H1 (cell line): ENCODE data around the gene RNF168. TPM values are rescaled to one million over a fixed set of nuclear protein-coding genes. Genes with fewer than 3 reads are reported as not detected.
"Not testable (repeated sequence)": the region's sequence is repeated elsewhere in the genome, so short reads cannot be mapped to it uniquely, and the experiment has no call there.

Experiments
- CTCF ChIA-PET: fragments of 300-600 bp; sonication (Branson Sonifier 250); formaldehyde crosslinking; loops from one replicate; lab custom pipeline; 2021; ENCODE audit not compliant: partially characterized antibody; lab: Charles Lee
- POLR2A ChIA-PET: fragments of 300-600 bp; sonication (Branson Sonifier 250); formaldehyde crosslinking; loops from one replicate; lab custom pipeline; 2021; ENCODE audit warnings: inconsistent platforms; ENCODE audit not compliant: partially characterized antibody; lab: Charles Lee
- DNase-seq, 2 experiments: peaks; one replicate each; pipeline versions ENCODE4 v3.0.0 to v3.0.0-alpha.2; 2010 to 2022; ENCODE audit warnings: low spot score in 2 of 2, low read depth in 1 of 2, mixed read lengths in 1 of 2
- FAIRE-seq: peaks from 2 replicates; lab custom pipeline; 2011; peaks lifted over from hg19 to GRCh38; lab: Jason Lieb, UNC
- H2AFZ ChIP-seq: 2 replicates; pipeline ENCODE4 v1.8.1; 2012; ENCODE audit warnings: low read length, inconsistent platforms
- H2AK5ac ChIP-seq: 2 replicates; pipeline ENCODE4 v1.6.1; 2013; ENCODE audit warnings: low read depth, low read length
- H2BK120ac ChIP-seq: replicated peaks from 2 replicates; pipeline ENCODE3; 2013; ENCODE audit warnings: low read depth, low read length, inconsistent platforms
- H2BK12ac ChIP-seq: 2 replicates; pipeline ENCODE4 v1.6.1; 2013; ENCODE audit warnings: low read depth, low read length
- H2BK15ac ChIP-seq: 2 replicates; pipeline ENCODE4 v1.6.1; 2013; ENCODE audit warnings: low read length
- H2BK20ac ChIP-seq: 2 replicates; pipeline ENCODE4 v1.6.1; 2013; ENCODE audit warnings: low read length
- H2BK5ac ChIP-seq: 2 replicates; pipeline ENCODE4 v1.6.1; 2013; ENCODE audit warnings: low read depth, low read length
- H3K14ac ChIP-seq: 2 replicates; pipeline ENCODE4 v1.6.1; 2013; ENCODE audit warnings: inconsistent platforms; ENCODE audit not compliant: insufficient read length
- H3K18ac ChIP-seq: 2 replicates; pipeline ENCODE4 v1.6.1; 2013; ENCODE audit warnings: low read length; ENCODE audit errors: extremely low read depth
- H3K23ac ChIP-seq: 2 replicates; pipeline ENCODE4 v1.6.1; 2013; ENCODE audit warnings: inconsistent platforms; ENCODE audit not compliant: insufficient read length
- H3K23me2 ChIP-seq: 2 replicates; pipeline ENCODE4 v1.6.1; 2013; ENCODE audit warnings: low read depth, low read length
- H3K27ac ChIP-seq: 2 replicates; pipeline ENCODE4 v1.6.1; 2011; ENCODE audit warnings: low read depth, low read length, inconsistent platforms
- H3K27me3 ChIP-seq, 4 experiments: replicated peaks in 1 of 4; 1 replicate in 1 of 4; 2 replicates in 3 of 4; pipeline versions ENCODE4 v1.6.1 to v1.8.1; 2011 to 2013; ENCODE audit warnings: low read length in 3 of 4, mild to moderate bottlenecking in 3 of 4, inconsistent platforms in 2 of 4, mixed read lengths in 2 of 4, moderate library complexity in 1 of 4; ENCODE audit not compliant: control insufficient read depth in 3 of 4, insufficient read depth in 3 of 4; ENCODE audit errors: extremely low read depth in 1 of 4
- H3K36me3 ChIP-seq, 4 experiments: 2 replicates each; pipeline versions ENCODE4 v1.6.1 to v1.8.1; 2011 to 2013; ENCODE audit warnings: mild to moderate bottlenecking in 4 of 4, low read length in 3 of 4, moderate library complexity in 2 of 4, control low read depth in 1 of 4, inconsistent platforms in 1 of 4; ENCODE audit not compliant: insufficient read depth in 4 of 4, control insufficient read depth in 2 of 4
- H3K4ac ChIP-seq: replicated peaks from 2 replicates; pipeline ENCODE3; 2013; ENCODE audit warnings: low read length, low read depth, mixed read lengths, inconsistent platforms; ENCODE audit not compliant: insufficient read length
- H3K4me1 ChIP-seq, 4 experiments: replicated peaks in 1 of 4; 1 replicate in 1 of 4; 2 replicates in 3 of 4; pipeline versions ENCODE4 v1.6.1 to v1.8.1; 2011 to 2013; ENCODE audit warnings: low read length in 3 of 4, inconsistent platforms in 2 of 4, mixed read lengths in 1 of 4; ENCODE audit not compliant: insufficient read depth in 4 of 4, control insufficient read depth in 3 of 4
- H3K4me2 ChIP-seq, 2 experiments: 2 replicates each; pipeline versions ENCODE4 v1.6.1 to v1.8.1; 2011 to 2013; ENCODE audit warnings: low read depth in 2 of 2, low read length in 2 of 2, control low read depth in 1 of 2, inconsistent platforms in 1 of 2, mild to moderate bottlenecking in 1 of 2; ENCODE audit not compliant: insufficient read depth in 1 of 2
- H3K4me3 ChIP-seq, 4 experiments: fragments of 200-600, 300-600 bp in 1 of 4; sonication (generic), shearing (Covaris generic), sonication (Bioruptor Twin) in 1 of 4; 2 replicates each; pipeline versions ENCODE4 v1.5.1 to v1.8.1; 2011 to 2016; ENCODE audit warnings: low read length in 4 of 4, low read depth in 3 of 4, control low read depth in 2 of 4, inconsistent platforms in 2 of 4, mild to moderate bottlenecking in 2 of 4, mixed read lengths in 1 of 4, moderate library complexity in 1 of 4; ENCODE audit not compliant: insufficient read depth in 2 of 4; ENCODE audit errors: extremely low read depth in 1 of 4
- H3K56ac ChIP-seq: replicated peaks from 2 replicates; pipeline ENCODE3; 2013; ENCODE audit warnings: low read depth, mild to moderate bottlenecking, mixed read lengths, low read length, inconsistent platforms; ENCODE audit not compliant: insufficient read length
- H3K79me1 ChIP-seq: 2 replicates; pipeline ENCODE4 v1.6.1; 2013; ENCODE audit warnings: low read depth, low read length, control low read depth
- H3K79me2 ChIP-seq, 2 experiments: 2 replicates each; pipeline versions ENCODE4 v1.6.1 to v1.8.1; 2012 to 2013; ENCODE audit warnings: low read length in 2 of 2, mild to moderate bottlenecking in 2 of 2, inconsistent platforms in 1 of 2; ENCODE audit not compliant: insufficient read depth in 2 of 2, control insufficient read depth in 1 of 2
- H3K9ac ChIP-seq, 4 experiments: replicated peaks in 1 of 4; 1 replicate in 1 of 4; 2 replicates in 3 of 4; pipeline versions ENCODE4 v1.6.1 to v1.8.1; 2011 to 2013; ENCODE audit warnings: low read depth in 3 of 4, low read length in 3 of 4, control low read depth in 2 of 4, mild to moderate bottlenecking in 2 of 4, moderate library complexity in 2 of 4, inconsistent platforms in 1 of 4; ENCODE audit errors: extremely low read depth in 1 of 4
- H3K9me3 ChIP-seq, 2 experiments: 2 replicates each; pipeline versions ENCODE4 v1.6.1 to v1.8.1; 2012 to 2013; ENCODE audit warnings: mild to moderate bottlenecking in 2 of 2, moderate library complexity in 2 of 2, control low read depth in 1 of 2, inconsistent platforms in 1 of 2, low read depth in 1 of 2, low read length in 1 of 2, mixed read lengths in 1 of 2; ENCODE audit not compliant: insufficient read depth in 2 of 2
- H4K20me1 ChIP-seq, 2 experiments: replicated peaks in 1 of 2; 2 replicates each; pipeline versions ENCODE3 to v1.8.1; 2011 to 2013; ENCODE audit warnings: inconsistent platforms in 2 of 2, low read length in 2 of 2, mild to moderate bottlenecking in 1 of 2; ENCODE audit not compliant: insufficient read depth in 2 of 2, control insufficient read depth in 1 of 2
- H4K5ac ChIP-seq: 2 replicates; pipeline ENCODE4 v1.6.1; 2013; ENCODE audit warnings: low read length, low read depth, mixed read lengths, inconsistent platforms; ENCODE audit not compliant: insufficient read length
- H4K8ac ChIP-seq: 2 replicates; pipeline ENCODE4 v1.8.0; 2013; ENCODE audit warnings: mild to moderate bottlenecking, moderate library complexity, low read length, inconsistent platforms; ENCODE audit not compliant: insufficient read depth; ENCODE audit errors: extremely low read depth
- H4K91ac ChIP-seq: replicated peaks from 2 replicates; pipeline ENCODE3; 2013; ENCODE audit warnings: low read length, mixed read lengths, inconsistent platforms; ENCODE audit not compliant: insufficient read length
- BRCA1 ChIP-seq: IDR thresholded peaks from 2 replicates; pipeline ENCODE4 v1.6.1; 2012; ENCODE audit warnings: low read depth, low read length, improper control_type of control experiment
- CBX8 ChIP-seq: fragments of 300-800, 300-1000 bp; sonication (generic); IDR thresholded peaks from 2 replicates; pipeline ENCODE4 v1.7.1; 2016; ENCODE audit warnings: low read depth, low read length, borderline replicate concordance
- JUND ChIP-seq: IDR thresholded peaks from 2 replicates; pipeline ENCODE4 v1.6.1; 2011; ENCODE audit warnings: mild to moderate bottlenecking, improper control_type of control experiment, low read length
- NANOG ChIP-seq: IDR thresholded peaks from 2 replicates; pipeline ENCODE4 v1.6.1; 2011; ENCODE audit warnings: low read length, low read depth, mild to moderate bottlenecking, inconsistent platforms; ENCODE audit not compliant: insufficient read depth, poor library complexity, severe bottlenecking
- PHF8 ChIP-seq: fragments of 200-600 bp; sonication (generic); conservative IDR thresholded peaks from 2 replicates; pipeline ENCODE4 v1.7.1; 2012; ENCODE audit warnings: low read depth, mild to moderate bottlenecking, inconsistent platforms, low read length, moderate library complexity
- SP1 ChIP-seq: IDR thresholded peaks from 2 replicates; pipeline ENCODE4 v1.6.1; 2011; ENCODE audit warnings: low read depth, low read length
- SP2 ChIP-seq: IDR thresholded peaks from 2 replicates; pipeline ENCODE4 v1.6.1; 2012; ENCODE audit warnings: mild to moderate bottlenecking, low read length, inconsistent platforms
- SP4 ChIP-seq: IDR thresholded peaks from 2 replicates; pipeline ENCODE4 v1.6.1; 2012; ENCODE audit warnings: low read length, inconsistent platforms
- WGBS, 2 experiments: shearing (Covaris generic) in 1 of 2; methylation state at CpG; one replicate each; pipeline versions ENCODE4 v1.1.6 to v1.1.7; 2013 to 2015; ENCODE audit warnings: low lambda C conversion rate in 2 of 2, mixed read lengths in 2 of 2, inconsistent platforms in 1 of 2, low coverage in 1 of 2, missing lambda C conversion rate in 1 of 2; ENCODE audit not compliant: insufficient replicate concordance in 2 of 2, insufficient coverage in 1 of 2, insufficient read length in 1 of 2; ENCODE audit errors: extremely low coverage in 1 of 2, missing lambda C conversion rate in 1 of 2; 5-methylcytosine and 5-hydroxymethylcytosine counted together
- polyA plus RNA-seq, 7 experiments: library from polyadenylated mRNA; depleted of rRNA in 3 of 7; stranded (reverse) in 5 of 7; unstranded in 2 of 7; fragments of >200 nt in 5 of 7; fragments of 200-250 nt in 2 of 7; gene quantifications; 1 replicate in 5 of 7; 2 replicates in 1 of 7; 4 replicates in 1 of 7; pipeline versions ENCODE4 v1.2.1 to v1.2.3, GENCODE V29; 2011 to 2013; ENCODE audit warnings: missing spikeins in 2 of 7, mixed read lengths in 2 of 7
- total RNA-seq: library from RNA; stranded (reverse); fragmentation: NEBNext Ultra II Directional; extraction: Animal tissue kit (Norgen Biotek cat#: 25700); gene quantifications from 2 replicates; pipeline ENCODE4 v1.2.1, GENCODE V29; 2021
- TF ChIP-seq, protein P1 (sequence below): IDR thresholded peaks from 2 replicates; pipeline ENCODE4 v1.6.1; 2011; ENCODE audit warnings: low read depth, mild to moderate bottlenecking, low read length; ENCODE audit not compliant: insufficient read depth
- TF ChIP-seq, protein P2 (sequence below): IDR thresholded peaks from 2 replicates; pipeline ENCODE4 v1.6.1; 2011; ENCODE audit warnings: low read length, improper control_type of control experiment

Gene RNF168
- total and polyA plus RNA-seq, 2 of the 8 experiments (the other 6 are each of a cell fraction or from before 2014, with no cell fraction given), result 6.3 to 63.5 TPM

DNA sequence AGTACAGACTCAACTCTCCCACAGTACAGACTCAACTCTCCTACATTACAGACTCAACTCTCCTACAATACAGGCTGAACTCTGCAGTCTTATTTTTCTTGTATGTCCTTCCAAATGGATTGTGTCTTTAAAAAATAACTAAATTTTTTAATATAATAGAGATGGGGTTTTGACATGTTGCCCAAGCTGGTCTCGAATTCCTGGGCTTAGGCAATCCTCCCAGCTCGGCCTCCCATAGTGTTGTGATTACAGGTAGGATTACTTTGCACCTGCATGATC is 40.2 kb downstream of the RNF168 start (continued):
- no peak for TF ChIP-seq JUND
- TF ChIP-seq, protein P1, sequence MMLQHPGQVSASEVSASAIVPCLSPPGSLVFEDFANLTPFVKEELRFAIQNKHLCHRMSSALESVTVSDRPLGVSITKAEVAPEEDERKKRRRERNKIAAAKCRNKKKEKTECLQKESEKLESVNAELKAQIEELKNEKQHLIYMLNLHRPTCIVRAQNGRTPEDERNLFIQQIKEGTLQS, result no peak
- no peak for TF ChIP-seq SP2
- no peak for TF ChIP-seq NANOG
- TF ChIP-seq CBX8, result no peak
- TF ChIP-seq PHF8, result no peak
- TF ChIP-seq SP1, result no peak
- TF ChIP-seq, protein P2, sequence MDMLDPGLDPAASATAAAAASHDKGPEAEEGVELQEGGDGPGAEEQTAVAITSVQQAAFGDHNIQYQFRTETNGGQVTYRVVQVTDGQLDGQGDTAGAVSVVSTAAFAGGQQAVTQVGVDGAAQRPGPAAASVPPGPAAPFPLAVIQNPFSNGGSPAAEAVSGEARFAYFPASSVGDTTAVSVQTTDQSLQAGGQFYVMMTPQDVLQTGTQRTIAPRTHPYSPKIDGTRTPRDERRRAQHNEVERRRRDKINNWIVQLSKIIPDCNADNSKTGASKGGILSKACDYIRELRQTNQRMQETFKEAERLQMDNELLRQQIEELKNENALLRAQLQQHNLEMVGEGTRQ, result no peak
- no peak for TF ChIP-seq SP4
- TF ChIP-seq BRCA1, result no peak

DNA sequence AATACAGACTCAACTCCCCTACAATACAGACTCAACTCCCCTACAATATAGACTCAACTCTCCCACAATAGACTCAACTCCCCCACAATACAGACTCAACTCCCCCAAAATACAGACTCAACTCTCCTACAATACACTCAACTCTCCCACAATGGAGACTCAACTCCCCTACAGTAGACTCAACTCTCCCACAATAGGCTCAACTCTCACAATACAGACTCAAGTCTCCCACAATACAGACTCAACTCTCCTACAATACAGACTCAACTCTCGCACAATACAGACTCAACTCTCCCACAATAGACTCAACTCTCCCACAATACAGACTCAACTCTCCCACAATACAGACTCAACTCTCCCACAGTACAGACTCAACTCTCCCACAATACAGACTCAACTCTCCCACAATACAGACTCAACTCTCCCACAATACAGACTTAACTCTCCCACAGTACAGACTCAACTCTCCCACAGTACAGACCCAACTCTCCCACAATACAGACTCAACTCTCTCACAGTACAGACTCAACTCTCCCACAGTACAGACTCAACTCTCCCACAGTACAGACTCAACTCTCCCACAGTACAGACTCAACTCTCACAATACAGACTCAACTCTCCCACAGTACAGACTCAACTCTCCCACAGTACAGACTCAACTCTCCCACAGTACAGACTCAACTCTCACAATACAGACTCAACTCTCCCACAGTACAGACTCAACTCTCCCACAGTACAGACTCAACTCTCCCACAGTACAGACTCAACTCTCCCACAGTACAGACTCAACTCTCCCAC is 40.7 kb downstream of the RNF168 start:
- FAIRE-seq, H3K4me2 ChIP-seq, H2AK5ac ChIP-seq, H3K4me1 ChIP-seq, H4K20me1 ChIP-seq, H3K9ac ChIP-seq, DNase-seq, H3K79me2 ChIP-seq, H3K4me3 ChIP-seq, H2BK20ac ChIP-seq, H3K23ac ChIP-seq, H2BK5ac ChIP-seq, H2AFZ ChIP-seq, H3K4ac ChIP-seq, H3K36me3 ChIP-seq, H4K91ac ChIP-seq, H3K79me1 ChIP-seq, H3K27ac ChIP-seq, H2BK120ac ChIP-seq, H3K27me3 ChIP-seq, H3K18ac ChIP-seq, H3K23me2 ChIP-seq, H3K56ac ChIP-seq, H4K8ac ChIP-seq, H3K9me3 ChIP-seq, H2BK12ac ChIP-seq, H2BK15ac ChIP-seq, POLR2A ChIA-PET, H4K5ac ChIP-seq, H3K14ac ChIP-seq: not testable (repeated sequence)
- CTCF ChIA-PET, result interaction anchor here (1.4 kb wide), 1 partner anchor 9 kb away, joined by 5 read pairs; no protein-coding TSS in a partner anchor
- WGBS, 2 experiments, result 100% methylated on average over 1 of the region's 1 CpG; no CpG with 5 or more reads in 1 of the 2 experiments
